Measurements from ENCODE around the gene ABTB2.

DNA sequence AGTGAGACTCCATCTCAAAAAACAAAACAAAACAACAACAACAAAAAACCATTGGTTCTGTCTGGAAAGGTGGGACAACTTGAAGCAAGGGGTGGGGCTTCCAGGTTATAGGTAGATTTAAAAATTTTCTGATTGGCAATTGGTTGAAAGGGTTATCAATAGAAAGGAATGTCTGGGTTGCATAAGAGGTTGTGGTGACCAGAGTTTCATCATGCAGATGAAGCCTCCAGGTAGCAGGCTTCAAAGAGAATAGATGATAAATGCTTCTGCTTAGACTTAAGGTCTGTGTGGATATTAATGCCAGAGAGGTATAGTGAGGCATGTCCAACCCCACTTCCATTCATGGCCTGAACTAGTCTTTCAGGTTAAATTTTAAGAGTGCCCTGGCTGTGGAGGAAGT, 135.8 kb downstream of the ABTB2 start:
- TF ChIP-seq, protein P1, sequence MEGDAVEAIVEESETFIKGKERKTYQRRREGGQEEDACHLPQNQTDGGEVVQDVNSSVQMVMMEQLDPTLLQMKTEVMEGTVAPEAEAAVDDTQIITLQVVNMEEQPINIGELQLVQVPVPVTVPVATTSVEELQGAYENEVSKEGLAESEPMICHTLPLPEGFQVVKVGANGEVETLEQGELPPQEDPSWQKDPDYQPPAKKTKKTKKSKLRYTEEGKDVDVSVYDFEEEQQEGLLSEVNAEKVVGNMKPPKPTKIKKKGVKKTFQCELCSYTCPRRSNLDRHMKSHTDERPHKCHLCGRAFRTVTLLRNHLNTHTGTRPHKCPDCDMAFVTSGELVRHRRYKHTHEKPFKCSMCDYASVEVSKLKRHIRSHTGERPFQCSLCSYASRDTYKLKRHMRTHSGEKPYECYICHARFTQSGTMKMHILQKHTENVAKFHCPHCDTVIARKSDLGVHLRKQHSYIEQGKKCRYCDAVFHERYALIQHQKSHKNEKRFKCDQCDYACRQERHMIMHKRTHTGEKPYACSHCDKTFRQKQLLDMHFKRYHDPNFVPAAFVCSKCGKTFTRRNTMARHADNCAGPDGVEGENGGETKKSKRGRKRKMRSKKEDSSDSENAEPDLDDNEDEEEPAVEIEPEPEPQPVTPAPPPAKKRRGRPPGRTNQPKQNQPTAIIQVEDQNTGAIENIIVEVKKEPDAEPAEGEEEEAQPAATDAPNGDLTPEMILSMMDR (IDR thresholded peaks at IDR 0.05), result no peak
- TF ChIP-seq POLR2A (IDR thresholded peaks at IDR 0.05), result no peak

Measured in Peyer's patch (tissue), 4 donors.